ENCODE measurements around the gene CFAP46. TPM values are rescaled to one million over a fixed set of nuclear protein-coding genes. Genes with fewer than 3 reads are reported as not detected.

Gene CFAP46
- total RNA-seq, 1 donor: under 0.01 TPM

DNA sequence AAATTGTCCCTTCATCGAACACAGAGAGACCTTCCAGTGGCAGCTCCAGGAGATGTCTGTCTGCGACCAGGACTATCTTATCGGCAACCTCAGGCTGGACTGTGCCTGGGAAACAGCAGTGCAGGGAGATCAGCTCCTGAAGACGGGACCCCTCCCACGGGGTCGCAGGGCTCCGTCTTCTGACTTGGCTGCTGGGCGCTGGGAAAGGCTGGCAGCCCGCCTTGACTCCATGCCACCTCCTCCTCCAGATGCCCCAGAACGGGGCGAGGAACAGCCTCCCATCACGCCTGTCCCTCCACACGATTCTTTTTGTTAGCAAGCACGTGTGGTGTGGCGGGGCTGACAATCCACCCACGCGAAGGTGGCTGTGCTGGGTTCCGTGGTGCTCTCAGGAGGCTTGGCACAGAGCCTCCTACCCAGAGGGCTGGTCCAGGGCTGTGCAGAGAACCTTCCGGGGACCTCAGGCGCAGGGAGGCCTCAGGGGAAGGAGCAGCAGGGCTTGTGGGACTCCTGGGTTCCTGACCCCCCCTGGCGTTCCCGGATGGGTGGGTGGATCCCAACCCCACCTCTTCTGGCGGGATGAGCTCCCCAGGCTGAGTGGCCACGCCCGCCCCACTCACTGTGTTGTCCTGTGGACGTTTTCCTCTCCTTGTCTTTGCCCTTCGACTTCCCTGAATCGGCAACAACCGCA is 108.8 kb downstream of the CFAP46 start:
- TF ChIP-seq, protein P1, sequence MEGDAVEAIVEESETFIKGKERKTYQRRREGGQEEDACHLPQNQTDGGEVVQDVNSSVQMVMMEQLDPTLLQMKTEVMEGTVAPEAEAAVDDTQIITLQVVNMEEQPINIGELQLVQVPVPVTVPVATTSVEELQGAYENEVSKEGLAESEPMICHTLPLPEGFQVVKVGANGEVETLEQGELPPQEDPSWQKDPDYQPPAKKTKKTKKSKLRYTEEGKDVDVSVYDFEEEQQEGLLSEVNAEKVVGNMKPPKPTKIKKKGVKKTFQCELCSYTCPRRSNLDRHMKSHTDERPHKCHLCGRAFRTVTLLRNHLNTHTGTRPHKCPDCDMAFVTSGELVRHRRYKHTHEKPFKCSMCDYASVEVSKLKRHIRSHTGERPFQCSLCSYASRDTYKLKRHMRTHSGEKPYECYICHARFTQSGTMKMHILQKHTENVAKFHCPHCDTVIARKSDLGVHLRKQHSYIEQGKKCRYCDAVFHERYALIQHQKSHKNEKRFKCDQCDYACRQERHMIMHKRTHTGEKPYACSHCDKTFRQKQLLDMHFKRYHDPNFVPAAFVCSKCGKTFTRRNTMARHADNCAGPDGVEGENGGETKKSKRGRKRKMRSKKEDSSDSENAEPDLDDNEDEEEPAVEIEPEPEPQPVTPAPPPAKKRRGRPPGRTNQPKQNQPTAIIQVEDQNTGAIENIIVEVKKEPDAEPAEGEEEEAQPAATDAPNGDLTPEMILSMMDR (IDR thresholded peaks at IDR 0.05; ENCODE audit: extremely low read depth, low read depth, low read length): no peak
- Histone ChIP-seq H4K20me1 (ENCODE audit: insufficient read depth, low read length) (no peaks in the 10 kb centered on the region), H3K36me3 (ENCODE audit: insufficient read depth, low read length) (no peaks in the 10 kb centered on the region), H3K4me2 (ENCODE audit: insufficient read depth, low read length) (no peak overlapping the region), H3K4me3 (ENCODE audit: insufficient read depth, low read length) (no peak overlapping the region), H2AFZ (ENCODE audit: low read length) (no peak overlapping the region), H3K27ac (ENCODE audit: low read depth, low read length) (no peak overlapping the region), H3K9me3 (ENCODE audit: low read depth, low read length) (no peaks in the 10 kb centered on the region), H3K27me3 (ENCODE audit: insufficient read depth, low read length) (peaks cover 29% of the 10 kb centered on the region), H3K4me1 (ENCODE audit: insufficient read depth, low read length) (no peaks in the 10 kb centered on the region), H3K79me2 (ENCODE audit: insufficient read depth, low read length) (no peaks in the 10 kb centered on the region)
- DNase-seq (ENCODE audit: insufficient read length, low spot score, missing footprints): peak; percentile 49

DNA sequence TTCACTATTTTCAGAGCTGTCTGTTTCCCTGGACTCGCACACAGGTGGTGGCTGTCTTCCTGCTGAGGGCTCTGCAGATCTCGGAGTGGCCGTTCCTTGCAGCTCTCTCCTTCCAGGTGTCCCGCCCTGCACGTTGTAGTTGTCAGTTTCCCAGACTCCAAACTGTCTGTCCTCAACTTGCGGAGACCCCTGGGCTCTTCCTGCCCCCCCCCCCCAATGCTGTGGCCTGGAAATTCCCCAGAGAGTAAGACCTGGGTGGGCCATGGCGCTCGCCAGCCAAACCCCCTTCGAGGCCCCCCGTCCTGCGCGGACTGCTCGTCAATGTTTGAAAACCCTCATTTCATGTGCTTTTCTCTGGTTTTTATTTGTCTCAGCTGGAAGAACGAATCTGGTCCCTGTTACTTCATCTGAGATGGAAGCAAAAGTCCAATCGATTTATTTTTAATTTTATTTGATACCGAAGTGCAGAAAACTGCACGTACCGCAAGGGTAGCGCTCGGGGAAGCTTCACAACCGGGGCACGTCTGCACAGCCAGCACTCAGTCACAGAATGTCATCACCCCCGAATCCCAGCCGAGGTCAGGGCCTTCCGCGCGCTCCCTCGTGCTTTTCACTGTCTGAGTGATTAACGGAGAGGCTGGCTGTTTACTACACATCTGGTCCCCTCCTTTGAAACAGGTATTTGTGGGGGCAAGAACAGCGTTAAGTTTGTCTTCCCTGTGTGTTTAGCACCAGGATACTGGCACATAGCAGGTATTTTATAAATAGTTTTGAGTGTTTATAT is 110.0 kb downstream of the CFAP46 start:
- no peaks in the 10 kb centered on the region for H3K79me2 ChIP-seq (ENCODE audit: insufficient read depth, low read length)
- TF ChIP-seq, protein P1 (IDR thresholded peaks at IDR 0.05; ENCODE audit: extremely low read depth, low read depth, low read length): no peak
- peaks cover 29% of the 10 kb centered on the region for H3K27me3 ChIP-seq (ENCODE audit: insufficient read depth, low read length)

DNA sequence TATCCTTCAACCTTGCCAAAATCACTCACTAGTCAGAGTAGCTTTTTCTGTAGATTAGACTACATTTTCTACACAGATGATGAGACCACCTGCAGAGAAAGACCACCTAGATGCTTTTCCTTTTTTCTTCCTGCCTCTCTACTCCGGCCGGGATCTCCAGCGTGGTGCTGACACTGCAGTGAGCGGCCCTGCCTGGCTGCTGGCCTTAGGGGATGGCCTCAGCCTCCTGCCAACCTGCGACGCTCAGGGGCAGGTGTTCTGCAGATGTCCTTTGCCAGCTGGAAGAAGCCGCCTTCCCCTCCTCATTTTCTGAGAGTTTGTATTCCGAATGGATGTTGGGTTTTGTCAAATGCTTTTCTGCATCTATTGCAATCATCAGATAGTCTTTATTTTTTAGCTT is 113.0 kb downstream of the CFAP46 start:
- Histone ChIP-seq H3K9me3 (ENCODE audit: low read depth, low read length) (no peaks in the 10 kb centered on the region), H3K36me3 (ENCODE audit: insufficient read depth, low read length) (no peaks in the 10 kb centered on the region), H3K27me3 (ENCODE audit: insufficient read depth, low read length) (peaks cover 29% of the 10 kb centered on the region), H3K79me2 (ENCODE audit: insufficient read depth, low read length) (no peaks in the 10 kb centered on the region), H4K20me1 (ENCODE audit: insufficient read depth, low read length) (no peaks in the 10 kb centered on the region), H3K4me2 (ENCODE audit: insufficient read depth, low read length) (no peak overlapping the region), H3K27ac (ENCODE audit: low read depth, low read length) (no peak overlapping the region), H2AFZ (ENCODE audit: low read length) (no peak overlapping the region), H3K4me3 (ENCODE audit: insufficient read depth, low read length) (no peak overlapping the region), H3K4me1 (ENCODE audit: insufficient read depth, low read length) (no peaks in the 10 kb centered on the region)
- TF ChIP-seq, protein P1 (IDR thresholded peaks at IDR 0.05; ENCODE audit: extremely low read depth, low read depth, low read length): no peak
- DNase-seq (ENCODE audit: insufficient read length, low spot score, missing footprints): peak; percentile 29

More for the DNA sequence above, 110.0 kb downstream of the CFAP46 start:
- Histone ChIP-seq H2AFZ (ENCODE audit: low read length) (no peak overlapping the region), H3K4me2 (ENCODE audit: insufficient read depth, low read length) (no peak overlapping the region), H4K20me1 (ENCODE audit: insufficient read depth, low read length) (no peaks in the 10 kb centered on the region), H3K4me1 (ENCODE audit: insufficient read depth, low read length) (no peaks in the 10 kb centered on the region), H3K36me3 (ENCODE audit: insufficient read depth, low read length) (no peaks in the 10 kb centered on the region), H3K9me3 (ENCODE audit: low read depth, low read length) (no peaks in the 10 kb centered on the region), H3K27ac (ENCODE audit: low read depth, low read length) (no peak overlapping the region), H3K4me3 (ENCODE audit: insufficient read depth, low read length) (no peak overlapping the region)
- peak; percentile 59 for DNase-seq (ENCODE audit: insufficient read length, low spot score, missing footprints)

DNA sequence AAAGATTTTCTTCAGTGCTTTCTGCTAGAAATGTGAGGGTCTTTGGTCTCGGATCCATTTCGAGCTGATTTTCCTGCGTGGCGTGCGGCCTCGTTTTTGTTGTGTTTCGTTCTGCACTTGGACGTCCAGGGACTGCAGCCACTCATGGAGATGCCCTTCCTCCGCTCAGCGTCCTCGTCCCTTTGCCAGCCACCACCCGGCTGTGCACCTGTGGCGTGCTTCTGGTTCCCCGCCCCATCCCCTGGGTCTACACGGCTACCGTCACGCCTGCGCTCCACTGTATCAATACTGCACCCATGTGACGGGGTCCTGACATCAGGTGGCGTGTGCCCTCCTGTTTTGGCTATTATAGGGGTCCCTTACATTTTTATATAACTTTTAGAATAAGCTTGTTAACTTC is 113.7 kb downstream of the CFAP46 start:
- Histone ChIP-seq H3K4me1 (ENCODE audit: insufficient read depth, low read length) (no peaks in the 10 kb centered on the region), H3K4me3 (ENCODE audit: insufficient read depth, low read length) (no peak overlapping the region), H3K36me3 (ENCODE audit: insufficient read depth, low read length) (no peaks in the 10 kb centered on the region), H3K4me2 (ENCODE audit: insufficient read depth, low read length) (no peak overlapping the region), H3K79me2 (ENCODE audit: insufficient read depth, low read length) (no peaks in the 10 kb centered on the region), H4K20me1 (ENCODE audit: insufficient read depth, low read length) (no peaks in the 10 kb centered on the region), H2AFZ (ENCODE audit: low read length) (no peak overlapping the region), H3K9me3 (ENCODE audit: low read depth, low read length) (no peaks in the 10 kb centered on the region), H3K27ac (ENCODE audit: low read depth, low read length) (no peak overlapping the region), H3K27me3 (ENCODE audit: insufficient read depth, low read length) (peaks cover 29% of the 10 kb centered on the region)
- DNase-seq (ENCODE audit: insufficient read length, low spot score, missing footprints): no peak
- TF ChIP-seq, protein P1 (IDR thresholded peaks at IDR 0.05; ENCODE audit: extremely low read depth, low read depth, low read length): no peak
